GM19395 (cell line): ENCODE measurements around the gene TOM1.

Source experiments
- ATAC-seq: cut with Tn5 transposase; IDR thresholded peaks from one replicate; pipeline ENCODE4 v1.9.1; 2021; ENCODE audit warnings: mild to moderate bottlenecking, moderate library complexity; ENCODE audit not compliant: unreplicated experiment

Gene TOM1

GRCh38 chr22:35299673-35300499 lies at the start of gene TOM1:
TSS of gene TOM1 (plus strand) at chr22:35299894. CDS start at chr22:35299929, 35 bp downstream.
- peak; percentile 98 for ATAC-seq

GRCh38 chr22:35250156-35250555 lies 49.5 kb upstream of the TOM1 start:
- ATAC-seq, result no peak

- no peak for ATAC-seq
These were observed 45.7 kb upstream of the TOM1 start for GRCh38 chr22:35253946-35254345.

- ATAC-seq, result peak; percentile 37
These were observed 42.7 kb upstream of the TOM1 start for GRCh38 chr22:35257002-35257320.

GRCh38 chr22:35257321-35258190 lies 42.1 kb upstream of the TOM1 start, which contains the start of gene HMGXB4:
TSS of gene HMGXB4 (plus strand) at chr22:35257493. CDS start at chr22:35262391, 4,898 bp downstream.
- peak; percentile 92 for ATAC-seq

GRCh38 chr22:35258191-35258988 lies 41.3 kb upstream of the TOM1 start:
- peak; percentile 13 for ATAC-seq

GRCh38 chr22:35264986-35265385 lies 34.7 kb upstream of the TOM1 start:
- no peak for ATAC-seq

GRCh38 chr22:35266277-35266676 lies 33.4 kb upstream of the TOM1 start:
- ATAC-seq, result no peak

GRCh38 chr22:35269630-35270029 lies 30.1 kb upstream of the TOM1 start:
- no peak for ATAC-seq

GRCh38 chr22:35274154-35274871 lies 25.4 kb upstream of the TOM1 start:
- no peak for ATAC-seq

GRCh38 chr22:35275580-35275979 lies 24.1 kb upstream of the TOM1 start:
- ATAC-seq, result no peak

- ATAC-seq, result no peak
These were observed 23.7 kb upstream of the TOM1 start for GRCh38 chr22:35276019-35276418.

- no peak for ATAC-seq
These were observed 11.6 kb upstream of the TOM1 start for GRCh38 chr22:35288116-35288515.

- ATAC-seq, result no peak
These were observed 6.9 kb upstream of the TOM1 start for GRCh38 chr22:35292786-35293185.

- no peak for ATAC-seq
These were observed 3.6 kb upstream of the TOM1 start for GRCh38 chr22:35296051-35296450.

GRCh38 chr22:35299217-35299672 lies 449 bp upstream of the TOM1 start:
- peak; percentile 12 for ATAC-seq

GRCh38 chr22:35301372-35301874 lies 1.7 kb downstream of the TOM1 start:
- no peak for ATAC-seq

- ATAC-seq, result no peak
These were observed 3.4 kb downstream of the TOM1 start for GRCh38 chr22:35303029-35303624.

- no peak for ATAC-seq
These were observed 5.9 kb downstream of the TOM1 start for GRCh38 chr22:35305525-35306070.
